ENCODE results near the gene CYGB. TPM values are rescaled to one million over a fixed set of nuclear protein-coding genes. Genes with fewer than 3 reads are reported as not detected.

CYGB gene
- polyA plus RNA-seq, 1 donor (not counting 4 experiments of a cell fraction or from before 2014, with no cell fraction given), result 10.3 TPM

GRCh38 chr17:76578376-76578775 is 40.9 kb upstream of the CYGB start:
- Histone ChIP-seq H4K20me1 (ENCODE audit: control insufficient read depth, extremely low read depth, insufficient read depth, low read length) (no peaks in the 10 kb centered on the region), H3K27ac (ENCODE audit: control insufficient read depth, insufficient read depth, low read length) (peak overlapping the region; percentile 82), H3K4me2 (ENCODE audit: control insufficient read depth, extremely low read depth, insufficient read depth, low read depth, low read length) (peak overlapping the region; percentile 75), H3K9me1 (ENCODE audit: control insufficient read depth, extremely low read depth, insufficient read depth, low read length) (no peaks in the 10 kb centered on the region), H3K9ac (ENCODE audit: control insufficient read depth, extremely low read depth, insufficient read depth, low read length) (peak overlapping the region; percentile 60), H3K4me3 (ENCODE audit: control insufficient read depth in 2 of 3, extremely low read depth in 1 of 3, insufficient read depth in 2 of 3, low read depth in 1 of 3, low read length in 3 of 3) (peak overlapping the region in 1 of 3 experiments; percentile 11), H3K27me3 (ENCODE audit: control insufficient read depth, extremely low read depth, insufficient read depth, low read length) (no peaks in the 10 kb centered on the region), H2AFZ (ENCODE audit: control insufficient read depth, low read length) (no peak overlapping the region), H3K4me1 (ENCODE audit: control insufficient read depth, extremely low read depth, insufficient read depth, low read length) (peaks cover 54% of the 10 kb centered on the region), H3K79me2 (ENCODE audit: control insufficient read depth, insufficient read depth, low read length) (no peaks in the 10 kb centered on the region), H3K36me3 (ENCODE audit: control insufficient read depth in 2 of 2, extremely low read depth in 1 of 2, insufficient read depth in 2 of 2, low read length in 2 of 2) (peaks cover 5 to 7% of the 10 kb centered on the region in 2 experiments), H3K9me3 (ENCODE audit: control insufficient read depth, low read depth, low read length) (no peaks in the 10 kb centered on the region)
- FAIRE-seq (peak; percentile 85), DNase-seq (ENCODE audit: low read depth, low spot score) (no peak)
- dilution Hi-C loops (cut with MboI; ENCODE audit: extremely low pct_ligation_motif_present, low sequenced_read_pairs), result no loop called here
- no peak for TF ChIP-seq CTCF (optimal IDR thresholded peaks at IDR 0.05 in 1 of 3, IDR thresholded peaks at IDR 0.05 in 1 of 3, conservative IDR thresholded peaks at IDR 0.05 in 1 of 3; ENCODE audit: extremely low read depth in 1 of 3, insufficient read depth in 2 of 3, low read length in 3 of 3)
- no peak for TF ChIP-seq EZH2 (IDR thresholded peaks at IDR 0.05; ENCODE audit: low read length)

- no peaks in the 10 kb centered on the region for H3K9me3 ChIP-seq (ENCODE audit: control insufficient read depth, low read depth, low read length)
- TF ChIP-seq CTCF (optimal IDR thresholded peaks at IDR 0.05 in 1 of 3, IDR thresholded peaks at IDR 0.05 in 1 of 3, conservative IDR thresholded peaks at IDR 0.05 in 1 of 3; ENCODE audit: extremely low read depth in 1 of 3, insufficient read depth in 2 of 3, low read length in 3 of 3) (no peak), EZH2 (IDR thresholded peaks at IDR 0.05; ENCODE audit: low read length) (no peak)
- peak overlapping the region; percentile 82 for H3K27ac ChIP-seq (ENCODE audit: control insufficient read depth, insufficient read depth, low read length)
- dilution Hi-C loops (cut with MboI; ENCODE audit: extremely low pct_ligation_motif_present, low sequenced_read_pairs), result no loop called here
- H3K9me1 ChIP-seq (ENCODE audit: control insufficient read depth, extremely low read depth, insufficient read depth, low read length), result no peaks in the 10 kb centered on the region
- H3K4me1 ChIP-seq (ENCODE audit: control insufficient read depth, extremely low read depth, insufficient read depth, low read length), result peaks cover 49% of the 10 kb centered on the region
- H3K79me2 ChIP-seq (ENCODE audit: control insufficient read depth, insufficient read depth, low read length), result no peaks in the 10 kb centered on the region
- no peaks in the 10 kb centered on the region for H4K20me1 ChIP-seq (ENCODE audit: control insufficient read depth, extremely low read depth, insufficient read depth, low read length)
- no peaks in the 10 kb centered on the region for H3K27me3 ChIP-seq (ENCODE audit: control insufficient read depth, extremely low read depth, insufficient read depth, low read length)
- H3K4me3 ChIP-seq (ENCODE audit: control insufficient read depth in 2 of 3, extremely low read depth in 1 of 3, insufficient read depth in 2 of 3, low read depth in 1 of 3, low read length in 3 of 3), result peak overlapping the region in 1 of 3 experiments; percentile 11
- DNase-seq (ENCODE audit: low read depth, low spot score) (no peak), FAIRE-seq (no peak)
- no peak overlapping the region for H2AFZ ChIP-seq (ENCODE audit: control insufficient read depth, low read length)
- peak overlapping the region; percentile 60 for H3K9ac ChIP-seq (ENCODE audit: control insufficient read depth, extremely low read depth, insufficient read depth, low read length)
- peaks cover 5 to 7% of the 10 kb centered on the region in 2 experiments for H3K36me3 ChIP-seq (ENCODE audit: control insufficient read depth in 2 of 2, extremely low read depth in 1 of 2, insufficient read depth in 2 of 2, low read length in 2 of 2)
- peak overlapping the region; percentile 75 for H3K4me2 ChIP-seq (ENCODE audit: control insufficient read depth, extremely low read depth, insufficient read depth, low read depth, low read length)
Observed at GRCh38 chr17:76577876-76578275, 40.4 kb upstream of the CYGB start.
